Adipocyte (in vitro differentiated cells): Measurements from ENCODE around the gene PARP15.

Experiments
- DNase-seq: peaks from one replicate; pipeline ENCODE4 v3.0.0-alpha.2; 2015; ENCODE audit warnings: low read depth
- H3K27me3 ChIP-seq: replicated peaks from 2 replicates; pipeline ENCODE4 v1.7.0; 2013; ENCODE audit warnings: mild to moderate bottlenecking, low read length, moderate library complexity; ENCODE audit not compliant: control insufficient read depth, insufficient read depth
- H3K36me3 ChIP-seq: 2 replicates; pipeline ENCODE4 v1.7.0; 2013; ENCODE audit warnings: low read length, mild to moderate bottlenecking, moderate library complexity; ENCODE audit not compliant: control insufficient read depth, insufficient read depth, severe bottlenecking
- H3K4me1 ChIP-seq: 2 replicates; pipeline ENCODE4 v1.7.0; 2013; ENCODE audit warnings: mild to moderate bottlenecking, low read length, moderate library complexity; ENCODE audit not compliant: control insufficient read depth, insufficient read depth
- H3K4me3 ChIP-seq: 2 replicates; pipeline ENCODE4 v1.7.0; 2013; ENCODE audit warnings: mild to moderate bottlenecking, low read length, moderate library complexity
- H3K9ac ChIP-seq: 2 replicates; pipeline ENCODE4 v1.7.0; 2013; ENCODE audit warnings: mild to moderate bottlenecking, low read length, moderate library complexity
- H3K9me3 ChIP-seq: 2 replicates; pipeline ENCODE4 v1.7.0; 2013; ENCODE audit warnings: mild to moderate bottlenecking, low read length, moderate library complexity; ENCODE audit not compliant: control insufficient read depth

PARP15 gene

DNA sequence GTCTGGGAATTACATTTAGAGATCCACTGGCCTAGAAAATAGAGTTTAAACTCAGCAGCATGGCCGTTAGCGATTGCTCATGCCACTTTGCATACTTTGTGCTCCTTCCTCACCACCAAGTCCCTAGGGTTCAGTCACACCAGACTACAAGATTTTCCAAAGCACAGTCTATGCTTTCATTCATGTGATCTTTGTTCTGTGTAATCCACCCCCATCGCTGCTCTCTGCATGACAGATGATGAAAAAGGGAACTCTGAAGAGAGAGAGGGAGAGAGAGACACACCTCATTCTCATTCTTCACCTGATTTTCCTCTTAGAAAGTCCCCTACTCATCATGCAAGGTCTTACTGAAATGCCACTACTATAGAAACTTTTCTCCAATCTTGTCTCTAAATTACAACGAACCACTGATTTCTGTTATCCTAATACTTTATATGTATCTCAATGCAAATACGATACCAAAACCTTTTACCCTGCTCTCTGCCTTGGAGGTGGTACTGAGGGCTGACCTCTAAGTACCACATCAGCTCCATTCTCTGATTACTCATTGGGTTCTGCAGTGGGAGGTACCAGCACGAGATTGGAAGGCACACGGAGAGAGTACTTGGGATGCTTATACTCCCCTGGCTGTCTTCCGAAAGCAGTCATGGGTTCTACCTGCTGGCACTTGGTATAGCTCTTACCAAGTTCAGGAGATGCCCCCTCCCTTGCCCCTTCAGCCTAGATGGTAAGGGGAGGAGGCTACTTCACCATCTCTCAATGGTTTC lies 1.1 kb upstream of the PARP15 start:
- H3K4me1 ChIP-seq = peaks cover 22% of the 10 kb centered on the region
- H3K9me3 ChIP-seq = peaks cover 6% of the 10 kb centered on the region
- H3K27me3 ChIP-seq = no peaks in the 10 kb centered on the region
- no peak overlapping the region for H3K4me3 ChIP-seq
- no peak for DNase-seq
- H3K36me3 ChIP-seq = peaks cover 10% of the 10 kb centered on the region
- H3K9ac ChIP-seq = no peak overlapping the region

DNA sequence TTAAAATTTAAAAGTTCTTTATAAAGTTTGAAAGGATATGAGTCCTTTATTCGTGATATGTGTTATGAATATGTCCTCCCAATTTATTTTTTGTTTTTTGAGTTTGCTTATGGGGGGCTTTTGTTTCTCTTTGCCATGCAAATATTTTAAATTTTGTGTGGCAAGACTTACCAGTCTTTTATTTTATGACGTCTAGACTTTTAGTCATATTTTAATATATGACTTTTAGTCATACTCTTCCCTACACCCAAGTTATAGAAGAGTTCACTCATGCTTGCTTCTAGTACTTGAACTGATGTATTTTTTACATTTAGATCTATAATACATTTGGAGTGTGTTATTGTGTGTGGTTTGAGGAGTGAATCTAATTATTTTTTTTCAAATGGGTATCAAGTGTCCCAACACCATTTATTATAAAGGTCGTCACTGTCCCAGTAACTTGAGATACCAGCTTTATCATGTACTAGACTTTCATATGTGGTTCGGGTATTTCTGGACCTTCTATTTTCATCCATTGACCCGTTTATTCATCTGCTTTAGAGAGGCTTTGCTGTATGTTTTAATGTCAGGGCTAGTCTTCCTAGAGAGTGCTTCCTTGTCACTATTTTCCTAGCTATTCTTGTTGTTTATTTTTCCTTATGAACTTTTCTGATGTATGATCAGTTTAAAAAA lies 755 bp downstream of the PARP15 start:
- H3K9ac ChIP-seq = peak overlapping the region; percentile 83
- peak overlapping the region; percentile 78 for H3K4me3 ChIP-seq
- H3K4me1 ChIP-seq = peaks cover 17% of the 10 kb centered on the region
- no peak for DNase-seq
- peaks cover 22% of the 10 kb centered on the region for H3K9me3 ChIP-seq
- no peaks in the 10 kb centered on the region for H3K36me3 ChIP-seq
- H3K27me3 ChIP-seq = no peaks in the 10 kb centered on the region

DNA sequence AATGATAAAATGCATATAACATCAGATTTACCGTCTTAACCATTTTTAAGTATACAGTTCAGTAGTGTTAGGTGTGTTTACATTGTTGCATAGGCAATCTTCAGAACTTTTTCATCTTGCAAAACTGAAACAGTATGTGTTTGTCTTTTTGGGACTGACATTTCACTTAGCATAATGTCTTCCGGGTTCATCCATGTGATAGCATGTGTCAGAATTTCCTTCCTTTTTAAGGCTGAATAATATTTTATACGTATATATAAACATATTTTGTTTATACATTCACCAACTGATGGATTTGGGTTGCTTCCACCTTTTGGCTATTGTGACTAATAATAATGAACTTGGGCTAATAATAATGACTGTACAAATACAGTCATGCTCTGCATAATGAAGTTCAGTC lies 3.0 kb downstream of the PARP15 start:
- Histone ChIP-seq H3K9me3 (peaks cover 29% of the 10 kb centered on the region), H3K4me1 (peaks cover 14% of the 10 kb centered on the region), H3K36me3 (no peaks in the 10 kb centered on the region), H3K4me3 (no peak overlapping the region), H3K9ac (no peak overlapping the region), H3K27me3 (no peaks in the 10 kb centered on the region)
- no peak for DNase-seq

DNA sequence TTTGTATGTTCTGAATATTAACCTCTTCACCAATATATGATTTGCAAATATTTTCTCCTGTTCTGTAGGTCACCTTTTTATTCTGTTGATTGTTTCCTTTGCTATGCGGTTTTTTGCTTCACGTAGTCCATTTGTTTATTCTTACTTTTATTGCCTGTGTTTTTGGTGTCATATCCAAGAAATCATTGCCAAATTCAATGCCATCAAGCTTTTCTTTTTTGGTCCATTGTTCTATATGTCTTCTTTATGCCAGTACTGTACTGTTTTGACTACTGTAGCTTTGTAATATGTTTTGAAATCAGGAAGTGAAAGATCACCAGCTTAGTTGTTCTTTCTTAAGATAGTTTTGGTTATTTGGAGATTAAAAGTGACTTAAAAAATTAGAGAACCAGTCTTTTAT lies 4.2 kb downstream of the PARP15 start:
- Histone ChIP-seq H3K4me3 (peak overlapping the region; percentile 17), H3K4me1 (peaks cover 5% of the 10 kb centered on the region), H3K36me3 (no peaks in the 10 kb centered on the region), H3K9ac (no peak overlapping the region), H3K9me3 (peaks cover 29% of the 10 kb centered on the region), H3K27me3 (no peaks in the 10 kb centered on the region)
- DNase-seq = no peak

DNA sequence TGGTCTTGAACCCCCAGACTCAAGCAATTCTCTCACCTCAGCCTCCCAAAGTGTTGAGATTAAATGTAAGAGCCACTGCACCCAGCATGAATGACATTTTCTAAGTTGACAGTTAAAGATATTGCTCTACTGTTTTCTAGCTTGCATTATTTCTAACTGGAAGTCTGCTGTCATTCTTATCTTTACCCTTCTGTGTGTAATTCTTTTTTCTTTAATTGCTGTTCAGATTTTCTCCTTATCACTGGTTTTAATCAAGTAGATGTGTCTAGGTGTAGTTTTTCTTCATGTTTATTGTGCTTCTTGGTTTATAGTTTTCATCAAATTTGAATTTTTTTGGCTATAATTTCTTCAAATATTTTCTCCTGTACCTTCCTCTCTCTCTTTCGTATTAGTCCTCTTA lies 4.9 kb downstream of the PARP15 start:
- Histone ChIP-seq H3K27me3 (no peaks in the 10 kb centered on the region), H3K9ac (no peak overlapping the region), H3K4me1 (peaks cover 4% of the 10 kb centered on the region), H3K36me3 (no peaks in the 10 kb centered on the region), H3K9me3 (peaks cover 29% of the 10 kb centered on the region), H3K4me3 (no peak overlapping the region)
- no peak for DNase-seq

DNA sequence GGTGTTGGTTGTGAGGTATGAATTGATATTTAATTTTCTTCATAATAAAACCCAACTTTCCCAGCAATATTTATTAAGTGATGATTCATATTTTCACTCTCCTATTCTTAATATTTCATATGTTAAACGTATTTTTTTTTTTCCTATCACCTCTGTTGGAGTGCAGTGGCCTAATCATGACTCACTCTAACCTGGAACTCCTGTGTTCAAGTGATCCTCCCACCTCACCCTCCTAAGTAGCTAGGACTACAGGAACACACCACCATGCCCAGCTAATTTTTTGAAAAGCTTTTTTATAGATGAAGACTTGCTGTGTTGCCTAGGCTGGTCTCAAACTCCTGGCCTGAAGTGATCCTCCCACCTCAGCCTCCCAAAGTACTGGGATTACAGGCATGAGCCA lies 8.6 kb downstream of the PARP15 start:
- H3K27me3 ChIP-seq = no peaks in the 10 kb centered on the region
- peaks cover 25% of the 10 kb centered on the region for H3K9me3 ChIP-seq
- no peak overlapping the region for H3K9ac ChIP-seq
- no peak for DNase-seq
- no peak overlapping the region for H3K4me3 ChIP-seq
- no peaks in the 10 kb centered on the region for H3K4me1 ChIP-seq
- no peaks in the 10 kb centered on the region for H3K36me3 ChIP-seq

DNA sequence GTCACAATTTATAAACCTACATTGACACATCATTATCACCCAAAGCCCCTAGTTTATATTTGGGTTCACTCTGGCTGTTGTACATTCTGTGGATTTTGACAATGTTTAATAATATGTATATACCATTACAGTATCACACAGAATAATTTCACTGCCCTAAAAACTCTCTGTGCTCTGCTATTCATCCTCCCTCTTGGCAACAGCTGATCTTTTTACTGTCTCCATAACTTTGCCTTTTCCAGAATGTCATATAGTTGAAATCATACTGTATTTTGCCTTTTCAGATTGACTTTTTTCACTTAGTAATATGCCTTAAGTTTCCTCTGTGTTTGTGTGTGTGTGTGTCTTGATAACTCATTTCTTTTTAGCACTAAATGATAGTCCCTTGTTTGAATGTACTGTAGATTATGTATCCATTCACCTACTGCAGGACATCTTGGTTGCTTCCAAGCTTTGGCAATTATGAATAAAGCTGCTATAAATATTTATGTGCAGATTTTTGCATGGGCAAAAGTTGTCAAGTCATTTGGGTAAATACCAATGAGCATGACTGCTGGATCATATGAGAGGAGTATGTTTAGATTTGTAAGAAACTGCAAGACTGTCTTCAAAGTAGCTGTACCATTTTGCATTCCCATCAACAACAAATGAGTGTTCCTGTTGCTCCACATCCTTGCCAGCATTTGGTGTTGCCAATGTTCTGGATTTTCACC lies 9.5 kb downstream of the PARP15 start:
- Histone ChIP-seq H3K4me3 (no peak overlapping the region), H3K27me3 (no peaks in the 10 kb centered on the region), H3K9me3 (peaks cover 17% of the 10 kb centered on the region), H3K4me1 (no peaks in the 10 kb centered on the region), H3K36me3 (no peaks in the 10 kb centered on the region), H3K9ac (no peak overlapping the region)
- no peak for DNase-seq

DNA sequence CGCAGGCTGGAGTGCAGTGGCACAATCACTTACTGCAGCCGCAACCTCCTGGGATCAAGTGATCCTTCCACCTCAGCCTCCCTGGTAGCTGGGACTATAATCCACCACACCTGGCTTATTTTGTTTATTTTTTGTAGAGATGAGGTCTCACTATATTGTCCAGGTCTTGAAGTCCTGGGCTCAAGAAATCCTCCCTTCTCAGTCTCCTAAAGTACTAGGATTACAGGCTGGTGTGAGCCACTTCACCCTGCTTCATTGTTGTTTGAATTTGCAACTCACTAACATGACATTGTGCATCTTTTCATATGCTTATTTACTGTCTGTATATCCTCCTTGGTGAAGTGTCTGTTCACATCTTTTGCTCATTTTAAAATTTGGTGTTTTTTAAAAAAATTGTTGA lies 10.1 kb downstream of the PARP15 start:
- Histone ChIP-seq H3K36me3 (no peaks in the 10 kb centered on the region), H3K4me1 (no peaks in the 10 kb centered on the region), H3K27me3 (no peaks in the 10 kb centered on the region), H3K9me3 (peaks cover 11% of the 10 kb centered on the region), H3K9ac (no peak overlapping the region), H3K4me3 (no peak overlapping the region)
- DNase-seq = no peak

DNA sequence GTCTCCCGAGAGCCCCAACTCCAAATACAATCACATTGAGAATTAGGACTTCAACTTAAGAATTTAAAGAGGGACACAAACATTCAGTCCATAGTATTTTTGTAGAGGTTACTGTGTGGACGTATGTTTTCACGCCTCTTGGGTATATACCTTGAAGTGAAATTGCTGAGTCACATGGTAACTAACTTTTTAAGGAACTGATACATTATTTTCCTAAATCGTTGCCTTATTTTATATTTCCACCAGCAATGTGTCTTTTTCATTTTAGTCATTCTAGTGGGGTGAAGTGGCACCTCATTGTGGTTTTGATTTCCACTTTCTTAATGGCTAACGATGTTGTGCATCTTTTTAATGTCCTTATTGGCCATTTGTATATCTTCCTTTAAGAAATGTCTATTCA lies 11.8 kb downstream of the PARP15 start:
- DNase-seq = no peak
- Histone ChIP-seq H3K27me3 (no peaks in the 10 kb centered on the region), H3K9me3 (no peaks in the 10 kb centered on the region), H3K9ac (no peak overlapping the region), H3K4me3 (no peak overlapping the region), H3K4me1 (no peaks in the 10 kb centered on the region), H3K36me3 (no peaks in the 10 kb centered on the region)

DNA sequence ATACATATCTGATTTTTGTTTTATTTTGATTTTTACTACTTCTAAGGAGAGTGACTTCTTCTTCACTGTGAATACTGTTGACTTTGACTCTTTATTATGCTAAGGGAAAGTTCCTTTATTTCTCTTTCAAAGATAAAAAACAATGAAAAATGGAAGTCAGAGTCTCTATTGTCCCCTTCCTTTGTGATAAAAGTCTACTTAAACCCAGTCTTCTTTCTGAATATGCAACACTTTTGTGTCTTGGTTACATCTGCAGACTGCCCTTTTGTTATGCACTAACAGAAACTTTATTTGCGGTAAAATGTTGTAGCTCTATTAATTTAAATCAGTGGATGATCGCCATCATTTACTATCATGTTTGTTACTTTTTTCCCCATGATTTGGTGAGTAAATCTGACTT lies 13.2 kb downstream of the PARP15 start:
- Histone ChIP-seq H3K4me1 (no peaks in the 10 kb centered on the region), H3K9ac (no peak overlapping the region), H3K27me3 (no peaks in the 10 kb centered on the region), H3K36me3 (no peaks in the 10 kb centered on the region), H3K9me3 (no peaks in the 10 kb centered on the region), H3K4me3 (no peak overlapping the region)
- no peak for DNase-seq

DNA sequence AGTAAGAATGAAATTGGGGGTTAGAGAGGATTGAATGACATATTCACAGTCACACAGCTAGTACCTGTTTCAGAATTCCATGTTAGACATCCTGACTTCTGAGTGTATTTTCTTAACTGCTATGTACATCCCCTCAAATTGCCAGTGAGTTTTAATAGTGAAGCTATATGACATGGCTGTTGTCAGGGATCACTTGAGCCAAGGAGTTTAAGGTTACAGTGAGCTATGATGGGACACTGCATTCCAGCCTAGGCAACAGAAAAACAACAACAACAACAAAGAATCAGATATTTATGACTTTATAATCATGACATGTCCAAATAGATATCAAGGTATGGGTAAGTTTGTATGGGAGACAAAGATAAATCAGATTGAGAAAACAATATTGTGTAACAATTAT lies 16.6 kb downstream of the PARP15 start:
- H3K4me1 ChIP-seq = no peaks in the 10 kb centered on the region
- H3K36me3 ChIP-seq = no peaks in the 10 kb centered on the region
- H3K9me3 ChIP-seq = no peaks in the 10 kb centered on the region

More for the DNA sequence above, 16.6 kb downstream of the PARP15 start:
- Histone ChIP-seq H3K27me3 (no peaks in the 10 kb centered on the region), H3K4me3 (no peak overlapping the region), H3K9ac (no peak overlapping the region)
- no peak for DNase-seq
